Islet of Langerhans (tissue), 1 donor: ENCODE measurements around the gene DIP2C.

Source experiments
- FAIRE-seq: peaks from one replicate; lab custom pipeline; 2011; peaks lifted over from hg19 to GRCh38; lab: Jason Lieb, UNC

Gene DIP2C

GRCh38 chr10:389261-389790 lies 300.1 kb downstream of the DIP2C start:
- FAIRE-seq: no peak

GRCh38 chr10:388661-389045 lies 300.8 kb downstream of the DIP2C start:
- FAIRE-seq: no peak

GRCh38 chr10:387909-388660 lies 301.4 kb downstream of the DIP2C start:
- no peak for FAIRE-seq

- no peak for FAIRE-seq
Observed at GRCh38 chr10:387593-387891, 301.9 kb downstream of the DIP2C start.

- FAIRE-seq: no peak
Observed at GRCh38 chr10:386771-387592, 302.5 kb downstream of the DIP2C start.

- FAIRE-seq: no peak
Observed at GRCh38 chr10:385571-386300, 303.7 kb downstream of the DIP2C start.

GRCh38 chr10:384538-385305 lies 304.7 kb downstream of the DIP2C start:
- FAIRE-seq: no peak

GRCh38 chr10:383519-383918 lies 305.9 kb downstream of the DIP2C start:
- FAIRE-seq: peak; percentile 43

- no peak for FAIRE-seq
Observed at GRCh38 chr10:381805-382204, 307.7 kb downstream of the DIP2C start.

- FAIRE-seq: no peak
Observed at GRCh38 chr10:381346-381745, 308.1 kb downstream of the DIP2C start.

- no peak for FAIRE-seq
Observed at GRCh38 chr10:380313-380940, 309.0 kb downstream of the DIP2C start.

GRCh38 chr10:378930-379704 lies 310.4 kb downstream of the DIP2C start:
- FAIRE-seq: no peak

GRCh38 chr10:378230-378929 lies 311.1 kb downstream of the DIP2C start:
- FAIRE-seq: no peak

GRCh38 chr10:377228-377627 lies 312.2 kb downstream of the DIP2C start:
- no peak for FAIRE-seq

GRCh38 chr10:375815-376505 lies 313.5 kb downstream of the DIP2C start:
- FAIRE-seq: no peak

GRCh38 chr10:374354-374753 lies 315.1 kb downstream of the DIP2C start:
- FAIRE-seq: no peak

- FAIRE-seq: peak; percentile 94
Observed at GRCh38 chr10:373526-374309, 315.8 kb downstream of the DIP2C start.

GRCh38 chr10:373015-373414 lies 316.5 kb downstream of the DIP2C start:
- FAIRE-seq: peak; percentile 79

GRCh38 chr10:372566-372965 lies 316.9 kb downstream of the DIP2C start:
- no peak for FAIRE-seq
